NCI-H2081 (cell line): ENCODE measurements around the gene MAP7.
A peak's percentile ranks its signal among the peaks of the same experiment; 100 is the strongest.
"Not testable (repeated sequence)": the region's sequence is repeated elsewhere in the genome, so short reads cannot be mapped to it uniquely, and the experiment has no call there.

Experiments
- DNase-seq, 2 experiments: peaks; one replicate each; lab custom pipeline; 2025; lab: John Stamatoyannopoulos, UW

Gene MAP7

DNA sequence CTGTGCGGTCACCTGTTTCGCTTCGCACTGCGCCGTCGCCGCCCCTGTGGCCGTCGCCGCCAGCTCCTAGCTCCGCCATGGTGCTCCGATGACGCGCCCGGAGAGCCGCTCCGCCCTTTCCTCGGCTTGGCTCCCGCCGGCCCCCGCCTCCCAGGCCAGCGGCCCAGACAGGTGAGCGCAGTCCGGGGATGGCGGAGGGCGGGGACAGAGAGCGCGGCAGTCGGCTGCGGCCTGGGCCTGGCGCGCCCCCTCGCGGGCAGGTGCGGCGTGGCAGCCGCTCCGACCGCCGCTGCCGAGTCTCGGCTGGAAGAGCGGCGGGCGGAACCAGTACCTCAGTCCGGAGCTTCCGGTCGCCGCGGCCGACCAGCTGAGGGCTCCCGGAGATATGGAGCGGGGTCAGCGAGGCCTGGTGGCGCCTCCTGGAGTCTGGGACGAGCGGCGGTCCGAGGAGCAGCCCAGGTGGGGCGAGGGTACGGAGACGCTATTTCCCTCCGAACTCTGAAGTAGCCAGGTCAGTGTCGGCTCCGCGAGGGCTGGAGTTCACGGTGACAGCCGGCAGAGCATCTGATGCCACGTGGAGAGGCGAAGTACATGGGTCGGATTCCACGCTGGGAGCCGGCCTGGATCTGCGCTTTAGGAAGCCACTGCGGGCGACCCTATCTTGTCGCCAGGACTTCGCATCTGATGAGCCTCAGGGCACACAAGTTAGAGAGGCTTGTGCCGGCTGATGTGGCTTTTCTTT lies at the start of gene MAP7:
TSS of gene MAP7 (minus strand) at position 93 of the 742 bp plus-strand sequence. CDS start at position 79, 14 bp downstream.
- peak; percentile 82 to 86 for DNase-seq

DNA sequence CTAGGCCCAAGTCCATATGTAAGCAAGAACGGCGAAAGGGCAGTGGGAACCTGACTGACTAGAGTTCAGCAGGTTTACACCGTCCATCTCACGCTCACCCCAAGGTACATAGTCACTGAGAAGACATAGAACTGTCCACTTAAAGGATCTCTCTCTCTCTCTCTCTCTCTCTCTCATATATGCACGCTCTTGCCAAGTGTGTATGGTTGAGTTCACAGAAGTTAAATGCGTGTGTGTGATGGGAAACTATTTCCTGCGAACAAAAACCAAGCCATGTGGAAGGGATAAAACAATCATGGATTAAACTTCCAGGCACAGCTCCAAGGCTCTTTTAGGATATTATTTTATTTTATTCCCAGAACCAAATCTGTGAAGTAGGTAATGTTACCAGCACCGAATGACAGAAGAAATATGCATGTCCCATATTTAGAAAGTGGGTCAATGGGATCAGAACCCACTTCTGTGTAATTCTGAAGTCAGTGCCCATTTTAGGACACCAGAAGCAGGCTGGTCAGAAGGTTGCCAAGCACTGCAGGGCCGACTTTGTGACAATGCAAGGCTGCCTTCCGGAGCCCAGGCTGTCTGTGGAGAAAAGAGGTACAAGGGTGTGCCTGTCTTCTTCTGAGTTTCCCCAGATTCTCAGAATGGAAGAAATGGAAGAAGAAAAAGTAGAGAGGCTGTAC lies 49.2 kb upstream of the MAP7 start:
- DNase-seq, result no peak

DNA sequence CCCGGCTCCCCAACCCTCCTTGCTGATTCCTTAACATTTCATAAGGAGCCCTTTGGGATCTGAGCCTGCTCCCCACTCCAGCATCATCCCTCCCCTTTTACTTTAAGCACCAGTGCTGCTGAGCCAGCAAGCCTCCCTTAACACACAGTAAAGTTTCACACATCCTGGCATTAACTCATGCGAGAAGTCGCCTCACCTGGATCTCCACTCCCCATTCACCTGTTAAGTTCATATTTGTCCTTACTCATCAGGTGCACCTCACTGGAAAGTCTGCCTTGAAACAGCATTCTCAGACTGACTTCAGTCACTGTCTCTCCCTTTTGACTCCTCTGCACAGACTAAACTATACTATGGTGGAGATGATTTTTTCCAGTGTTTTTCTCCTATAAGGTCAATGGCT lies 47.8 kb upstream of the MAP7 start:
- no peak for DNase-seq

GRCh38 chr6:136594671-136595070 lies 44.4 kb upstream of the MAP7 start:
- no peak for DNase-seq

DNA sequence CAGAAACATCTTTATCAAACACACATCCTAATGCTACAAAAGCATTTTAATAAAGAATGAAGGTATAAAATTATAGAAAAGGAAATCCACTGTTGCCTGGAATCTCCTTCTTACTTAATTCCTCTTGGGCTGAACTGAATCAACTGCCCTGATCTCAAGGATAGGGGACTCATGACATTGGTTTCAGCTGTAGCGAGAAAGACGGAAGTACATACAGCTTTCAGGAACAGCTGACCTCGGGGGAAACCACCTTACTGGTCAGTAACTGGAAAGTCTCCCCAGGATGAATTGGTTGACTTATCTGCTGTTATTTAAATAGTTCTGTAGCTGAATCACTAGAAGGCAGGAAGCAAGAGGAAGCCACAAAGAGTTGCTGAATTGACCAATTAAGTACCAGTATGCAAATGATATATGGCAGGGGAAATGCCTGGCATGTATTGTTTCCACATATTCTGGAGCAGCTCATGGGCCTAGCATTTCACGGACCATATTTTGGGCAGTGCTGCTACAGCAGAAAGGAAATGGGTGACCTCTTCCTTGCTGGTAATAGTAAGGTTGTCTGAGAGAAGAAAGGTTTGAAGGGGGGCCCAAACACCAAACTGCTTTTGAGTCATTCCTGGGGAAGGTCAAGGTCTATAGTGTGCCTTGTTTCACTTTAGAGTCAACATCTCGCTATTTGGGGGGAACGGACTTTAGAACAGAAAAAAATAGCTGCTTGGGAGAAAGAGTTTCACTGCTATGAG lies 43.7 kb upstream of the MAP7 start:
- no peak for DNase-seq

DNA sequence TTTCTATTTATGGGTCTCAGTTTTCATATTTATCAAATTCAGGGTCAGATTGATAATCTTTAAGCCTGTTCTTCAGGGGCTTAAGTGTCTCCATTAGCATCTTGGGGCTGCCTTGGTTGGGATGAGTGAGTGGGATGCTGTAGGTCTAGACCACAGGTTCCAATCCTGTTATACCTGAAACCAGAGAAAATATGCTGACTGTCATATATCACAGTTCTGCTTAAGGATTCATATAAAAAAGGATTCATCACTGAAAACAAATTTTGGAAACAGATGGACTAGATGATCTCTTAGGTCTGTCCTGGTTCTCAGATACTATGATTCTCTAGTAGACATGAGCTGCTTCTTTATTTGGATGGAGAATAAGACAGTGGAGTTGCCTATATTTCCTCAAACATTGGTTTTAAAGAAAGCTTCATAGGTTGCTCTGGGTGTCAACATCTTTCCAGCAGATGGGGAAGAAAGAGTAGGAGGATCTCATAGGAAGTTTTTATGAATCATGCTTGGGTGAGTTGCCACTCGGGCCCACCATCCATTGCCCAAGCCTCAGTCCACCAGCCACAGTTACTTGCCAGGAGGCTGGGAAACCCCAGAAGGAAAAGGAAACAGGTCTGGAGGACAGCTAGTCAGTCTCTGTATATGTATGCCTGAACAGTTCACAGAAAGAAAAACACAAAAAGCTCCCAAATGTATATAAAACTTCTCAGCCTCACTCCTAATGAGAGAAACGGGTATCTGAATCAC lies 42.9 kb upstream of the MAP7 start:
- DNase-seq, result no peak

DNA sequence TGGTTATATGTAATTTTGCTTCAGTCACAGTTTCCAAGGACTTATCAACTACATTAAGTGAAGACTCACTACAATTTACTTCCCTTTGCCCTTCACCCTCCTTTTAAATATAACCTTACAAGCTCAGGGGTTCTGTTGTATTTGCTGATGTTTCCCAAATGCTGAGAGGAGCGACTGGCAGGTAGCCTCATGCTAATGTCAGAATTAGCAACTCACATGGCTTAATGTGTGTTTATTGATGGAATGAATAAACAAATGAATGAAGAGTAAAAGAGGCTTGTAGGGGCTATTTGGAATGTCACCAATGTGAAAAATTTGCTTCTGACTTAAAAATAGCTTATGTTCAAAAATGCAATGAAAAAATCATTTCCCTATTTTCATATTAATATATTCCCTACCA lies 41.4 kb upstream of the MAP7 start:
- DNase-seq, result no peak

- DNase-seq, result not testable (repeated sequence)
Measured at GRCh38 chr6:136590846-136591245, 40.6 kb upstream of the MAP7 start.

DNA sequence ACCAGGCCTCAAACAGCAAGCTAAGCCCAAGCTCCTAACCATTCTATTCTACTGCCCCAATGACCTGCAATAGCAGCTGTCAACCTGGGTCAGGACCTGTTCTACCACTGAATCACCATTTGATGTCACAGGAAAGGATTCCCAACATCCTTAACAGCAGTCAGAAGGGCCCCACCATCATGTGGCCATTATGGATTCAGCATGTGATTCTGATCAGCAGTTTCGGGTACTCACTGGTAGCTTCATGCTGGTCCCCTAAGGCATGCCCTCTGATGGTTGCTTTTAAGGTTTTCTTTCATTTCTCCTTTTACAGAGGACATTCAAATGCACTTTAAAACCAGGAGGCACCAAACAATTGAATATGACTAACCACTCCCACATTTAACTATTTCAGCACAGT lies 37.3 kb upstream of the MAP7 start:
- DNase-seq, result no peak

DNA sequence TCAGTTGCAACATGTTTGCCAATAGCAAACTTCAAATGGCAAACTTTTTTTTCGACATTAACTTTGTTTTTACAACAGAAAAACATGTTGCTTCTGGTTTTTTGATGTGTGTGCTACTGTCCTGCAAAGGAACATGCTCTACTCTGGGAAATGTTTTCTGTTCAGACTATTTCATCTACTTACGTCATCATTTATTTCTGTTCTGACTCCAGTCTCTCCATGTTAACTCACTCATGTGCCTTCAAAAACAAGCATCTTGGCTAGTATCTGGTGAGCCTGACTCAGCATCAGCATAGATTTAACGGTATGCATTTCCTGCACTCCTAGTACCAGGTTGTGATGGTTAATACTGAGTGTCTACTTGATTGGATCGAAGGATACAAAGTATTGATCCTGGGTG lies 36.1 kb upstream of the MAP7 start:
- no peak for DNase-seq

GRCh38 chr6:136585523-136585922 lies 35.3 kb upstream of the MAP7 start:
- DNase-seq, result not testable (repeated sequence)

- not testable (repeated sequence) for DNase-seq
Measured at GRCh38 chr6:136584290-136584689, 34.1 kb upstream of the MAP7 start.

DNA sequence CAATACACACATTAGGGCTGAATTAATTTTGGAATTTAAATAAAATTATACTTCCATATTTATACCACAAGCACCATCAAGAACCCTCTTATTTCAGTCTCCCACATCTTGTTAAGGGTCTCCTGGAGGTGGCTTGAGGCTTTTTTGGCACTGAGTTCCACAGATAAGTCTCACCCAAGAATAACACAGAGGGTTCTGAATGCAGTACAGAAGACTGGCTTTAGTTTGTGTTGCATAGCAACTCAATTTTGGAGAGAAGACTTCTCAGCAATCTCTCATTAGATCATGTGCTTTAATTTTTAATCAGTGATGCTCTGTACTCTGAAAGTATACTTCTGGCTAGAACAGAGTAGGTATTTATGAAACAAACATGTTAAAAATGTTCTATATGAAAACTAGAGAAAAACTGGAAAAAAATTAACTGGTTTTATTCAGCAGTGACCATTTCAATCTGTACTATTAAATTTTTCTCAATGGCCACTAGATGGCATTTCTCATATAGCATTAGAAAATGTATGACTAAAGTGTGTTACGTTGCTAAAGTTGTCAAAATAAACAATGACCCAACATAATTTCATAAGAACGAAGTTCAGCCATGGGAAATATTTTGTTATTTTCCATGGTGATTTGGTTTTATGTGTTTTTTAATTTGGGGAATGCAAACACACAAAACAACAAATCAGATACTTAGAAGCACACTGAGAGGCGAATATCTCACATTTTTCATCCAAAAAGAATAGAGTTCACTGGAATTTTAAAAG lies 32.7 kb upstream of the MAP7 start:
- peak in 1 of 2 experiments; percentile 5 for DNase-seq

DNA sequence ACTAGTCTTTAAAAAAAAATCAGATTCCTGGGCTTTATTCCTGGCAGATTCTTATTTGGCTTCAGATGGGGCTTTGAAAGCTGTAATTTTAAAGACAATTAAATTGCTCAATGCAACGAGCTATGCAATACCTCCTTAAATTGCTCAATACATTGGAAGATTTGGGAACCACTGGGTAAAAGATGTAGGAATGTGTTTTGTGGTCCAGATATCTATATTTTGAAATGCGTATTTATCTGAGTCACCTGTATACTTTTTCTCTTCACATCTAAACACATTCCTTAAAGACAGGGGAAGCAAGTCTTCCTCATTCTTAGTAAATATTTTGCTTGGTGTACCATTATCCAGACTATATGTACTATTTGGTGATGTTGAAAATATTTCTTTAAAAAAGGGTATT lies 29.6 kb upstream of the MAP7 start:
- DNase-seq, result no peak

- no peak for DNase-seq
Measured at GRCh38 chr6:136576821-136577220, 26.6 kb upstream of the MAP7 start.

GRCh38 chr6:136571496-136571895 lies 21.3 kb upstream of the MAP7 start:
- no peak for DNase-seq

DNA sequence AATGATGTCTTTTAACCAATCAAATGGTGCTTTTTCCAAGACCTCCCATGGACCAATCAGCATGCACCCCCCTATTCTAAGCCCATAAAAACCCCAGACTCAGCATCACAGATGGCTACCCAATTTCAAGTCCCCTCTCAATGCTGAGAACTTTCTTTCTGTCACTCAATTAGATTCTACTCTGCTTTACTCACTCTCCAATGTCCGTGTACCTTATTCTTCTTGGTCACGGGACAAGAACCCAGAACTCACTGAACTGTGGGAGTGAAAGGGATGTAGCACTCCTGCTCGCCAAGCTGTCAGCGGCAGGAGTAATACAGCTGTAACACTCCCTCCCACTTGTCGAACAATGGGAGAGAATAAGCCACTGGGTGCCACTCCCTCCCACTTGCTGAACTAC lies 20.8 kb upstream of the MAP7 start:
- DNase-seq, result no peak

- DNase-seq, result no peak
Measured at GRCh38 chr6:136568129-136568528, 17.9 kb upstream of the MAP7 start.

GRCh38 chr6:136567688-136568087 lies 17.5 kb upstream of the MAP7 start:
- no peak for DNase-seq

DNA sequence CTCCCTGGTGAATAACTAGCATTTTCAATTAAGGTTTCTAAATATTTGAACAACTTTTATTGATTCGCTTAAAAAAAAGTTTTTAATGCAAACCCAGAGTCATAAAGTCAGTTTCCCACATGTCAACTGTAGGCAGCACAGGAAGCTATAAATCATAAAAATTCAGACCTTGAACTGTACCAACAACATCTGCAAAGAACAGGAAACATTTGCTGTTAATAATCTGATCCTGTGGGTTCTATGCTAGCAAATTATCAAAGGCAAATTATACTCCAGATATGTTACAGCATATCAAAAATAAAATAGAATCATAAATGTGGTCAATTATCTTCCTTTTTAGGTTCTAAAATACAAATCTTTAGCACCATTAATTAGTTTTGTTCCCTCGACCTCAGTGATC lies 16.6 kb upstream of the MAP7 start:
- DNase-seq, result no peak

GRCh38 chr6:136566007-136566487 lies 15.8 kb upstream of the MAP7 start:
- DNase-seq, result no peak
